Fibroblast of villous mesenchyme (primary cell): Measurements from ENCODE around the gene MFSD6L. TPM values are rescaled to one million over a fixed set of nuclear protein-coding genes. Genes with fewer than 3 reads are reported as not detected.

Experiments used
- DNase-seq: peaks from one replicate; pipeline ENCODE4 v3.0.0-alpha.2; 2010; ENCODE audit warnings: low read depth
- H3K4me3 ChIP-seq: 2 replicates; pipeline ENCODE4 v1.5.1; 2011; ENCODE audit warnings: low read depth, mild to moderate bottlenecking, low read length
- CTCF ChIP-seq: IDR thresholded peaks from 2 replicates; pipeline ENCODE4 v1.5.1; 2012; ENCODE audit warnings: low read depth, mild to moderate bottlenecking, low read length; ENCODE audit not compliant: insufficient read depth
- total RNA-seq: library from RNA; depleted of rRNA; stranded (reverse); fragments of >200 nt; gene quantifications from 2 replicates; pipeline ENCODE4 v1.2.3, GENCODE V29; 2012

MFSD6L gene
- total RNA-seq, 1 donor, result not detected

DNA sequence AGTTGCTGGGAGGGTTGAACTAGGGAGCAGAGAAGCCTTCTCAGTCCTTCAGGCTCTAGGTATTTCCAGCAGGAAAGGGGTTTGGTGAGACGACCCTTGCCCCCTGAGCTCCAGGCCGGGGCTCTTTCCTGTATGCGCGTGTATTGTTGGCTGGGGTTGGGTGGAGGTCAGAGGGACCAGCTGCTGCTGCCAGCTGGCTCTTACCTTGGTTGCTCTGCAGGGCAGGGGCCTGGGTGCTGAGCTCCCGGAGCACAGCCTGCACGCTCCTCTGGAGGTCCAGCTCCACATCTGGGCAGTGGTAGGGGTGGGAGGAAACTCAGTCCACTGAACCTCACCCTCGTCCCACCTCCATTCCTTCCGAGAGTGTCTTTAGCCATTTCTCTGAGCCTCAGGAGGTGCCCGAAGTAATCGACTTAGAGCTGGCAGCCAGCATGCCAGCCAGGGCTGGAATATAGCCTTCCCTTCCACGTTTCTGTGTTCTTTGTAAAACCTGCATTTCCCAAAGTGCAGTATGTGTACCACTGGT is 40.3 kb upstream of the MFSD6L start:
- TF ChIP-seq CTCF, result no peak
- DNase-seq, result no peak
- no peak overlapping the region for H3K4me3 ChIP-seq

DNA sequence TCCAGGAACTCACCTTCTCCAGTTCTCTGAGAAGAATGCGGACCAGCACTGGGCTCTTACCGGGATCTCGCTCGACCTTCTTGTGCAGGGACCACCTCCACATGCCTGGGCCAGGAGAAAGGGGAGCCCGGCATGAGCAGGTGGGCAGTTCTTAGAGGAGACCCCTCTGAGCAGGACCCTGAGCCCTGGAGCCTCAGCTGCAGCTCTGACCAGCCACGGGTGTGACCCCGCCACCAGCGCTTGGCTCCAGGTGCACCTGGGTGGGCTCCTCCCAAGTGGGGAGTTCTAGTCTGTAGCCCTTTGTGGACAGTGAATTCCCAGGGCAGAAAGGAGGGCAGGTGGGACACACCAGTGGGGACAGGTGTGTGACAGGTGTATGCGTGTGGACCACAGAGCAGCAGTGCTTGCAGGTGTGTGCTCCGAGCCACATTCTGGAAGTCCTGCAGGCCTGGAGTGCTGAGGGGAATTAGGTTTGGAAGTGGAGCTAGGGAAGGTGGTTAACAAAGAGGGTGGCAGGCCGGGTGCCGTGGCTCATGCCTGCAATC is 39.5 kb upstream of the MFSD6L start:
- no peak for DNase-seq
- H3K4me3 ChIP-seq, result no peak overlapping the region
- TF ChIP-seq CTCF, result no peak

- no peak for TF ChIP-seq CTCF
- no peak overlapping the region for H3K4me3 ChIP-seq
- DNase-seq, result no peak
Observed at GRCh38 chr17:8837563-8838075, 38.5 kb upstream of the MFSD6L start.

DNA sequence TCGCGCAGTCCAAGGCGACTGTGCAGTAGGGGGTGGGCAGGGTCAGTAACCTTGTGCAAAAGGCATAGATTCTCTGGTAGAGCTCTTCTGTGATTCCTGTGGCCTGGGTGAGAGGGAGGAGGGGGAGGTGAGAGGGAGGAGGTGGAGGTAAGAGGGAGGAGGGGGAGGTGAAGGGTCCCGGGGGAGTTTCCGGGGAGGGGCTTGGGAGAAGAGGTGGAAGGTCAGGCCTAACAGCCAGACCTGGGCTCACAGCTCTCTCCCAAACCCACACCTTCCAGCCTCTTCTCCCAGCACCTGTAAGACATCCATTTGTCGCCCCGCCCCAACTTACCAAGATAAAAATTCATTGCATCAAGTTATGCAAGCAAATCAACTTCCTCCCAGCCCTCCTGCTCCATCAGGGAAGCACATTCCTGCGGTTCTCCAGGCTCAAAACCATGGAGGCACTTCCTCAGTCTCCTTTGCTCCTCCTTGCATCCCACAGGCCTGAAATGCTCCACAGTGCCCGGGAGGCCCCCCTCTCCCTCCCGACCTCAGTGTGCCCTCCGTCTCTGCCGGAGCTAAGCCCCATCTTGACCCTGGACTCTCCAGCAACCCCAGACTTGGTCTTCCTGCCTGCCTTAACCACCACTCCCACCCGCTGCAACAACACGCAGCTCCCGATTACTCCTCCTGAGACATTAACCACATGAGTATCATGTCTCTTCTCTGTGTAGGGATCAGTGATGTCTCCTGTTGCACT is 37.8 kb upstream of the MFSD6L start:
- no peak for DNase-seq
- H3K4me3 ChIP-seq, result no peak overlapping the region
- no peak for TF ChIP-seq CTCF

DNA sequence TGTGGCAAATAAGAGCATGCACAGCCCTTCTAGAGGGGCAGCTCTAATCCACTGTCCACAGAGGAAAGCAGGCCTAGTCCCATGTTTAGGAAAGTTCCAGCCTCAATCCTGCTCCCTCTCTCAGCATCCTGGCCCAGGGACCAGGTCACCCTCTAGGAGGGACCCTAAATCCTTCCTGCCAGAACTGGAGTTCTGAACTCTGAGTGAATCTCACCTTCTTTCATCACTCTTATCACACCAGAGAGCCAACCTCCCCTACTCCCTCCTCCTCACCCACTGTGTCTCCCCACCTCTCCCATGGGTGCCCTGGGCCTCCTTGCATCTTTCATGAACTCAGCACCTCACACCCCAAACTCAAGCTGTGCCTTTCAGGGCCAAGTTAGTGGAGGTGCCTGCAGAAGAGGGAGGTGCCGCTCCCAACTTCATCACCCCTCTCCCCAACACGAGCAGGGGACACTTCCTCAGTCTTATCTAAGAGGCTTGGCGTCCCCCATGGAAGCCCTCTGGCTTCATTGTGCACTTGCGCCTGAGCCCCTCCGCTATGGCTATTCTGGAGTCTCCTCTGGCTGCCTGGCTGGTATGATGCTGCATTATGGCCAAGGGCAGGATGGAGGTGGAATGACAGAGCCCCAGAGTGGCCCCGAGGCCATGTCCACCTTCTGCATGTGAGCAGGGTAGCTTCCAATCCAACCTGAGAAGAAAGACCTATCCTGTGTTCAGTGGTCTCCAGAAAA is 36.6 kb upstream of the MFSD6L start:
- DNase-seq, result no peak
- H3K4me3 ChIP-seq, result no peak overlapping the region
- TF ChIP-seq CTCF, result no peak

GRCh38 chr17:8835106-8835505 is 35.9 kb upstream of the MFSD6L start:
- H3K4me3 ChIP-seq, result no peak overlapping the region
- no peak for DNase-seq
- TF ChIP-seq CTCF, result no peak
